HT1080 (cell line): Measurements from ENCODE around the gene ZNF524. TPM values are rescaled to one million over a fixed set of nuclear protein-coding genes. Genes with fewer than 3 reads are reported as not detected.
"Not testable (repeated sequence)": the region's sequence is repeated elsewhere in the genome, so short reads cannot be mapped to it uniquely, and the experiment has no call there.

Experiments used
- DNase-seq: peaks from one replicate; pipeline ENCODE4 v3.0.0-alpha.2; 2015; ENCODE audit warnings: low read depth
- polyA plus RNA-seq, 2 experiments: library from polyadenylated mRNA; depleted of rRNA; stranded (reverse); fragments of >200 nt; gene quantifications; 2 replicates each; pipeline ENCODE4 v1.2.3, GENCODE V29; 2015
- total RNA-seq: library from RNA; depleted of rRNA; stranded (reverse); fragments of >200 nt; shearing (Covaris generic); gene quantifications from 2 replicates; pipeline ENCODE4 v1.2.3, GENCODE V29; 2014; rRNA removed

Gene ZNF524, protein sequence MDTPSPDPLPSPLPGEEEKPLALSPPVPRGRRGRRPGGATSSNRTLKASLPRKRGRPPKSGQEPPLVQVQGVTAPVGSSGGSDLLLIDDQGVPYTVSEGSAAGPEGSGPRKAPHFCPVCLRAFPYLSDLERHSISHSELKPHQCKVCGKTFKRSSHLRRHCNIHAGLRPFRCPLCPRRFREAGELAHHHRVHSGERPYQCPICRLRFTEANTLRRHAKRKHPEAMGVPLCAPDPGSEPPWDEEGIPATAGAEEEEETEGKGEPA
- 18.8 and 26.2 TPM in 2 replicates for total RNA-seq
- 16.6 and 20.1 TPM in 2 replicates for polyA plus RNA-seq (2015; cell fraction: cytosol; rRNA removed)
- 8.0 and 12.4 TPM in 2 replicates for polyA plus RNA-seq (2015; cell fraction: nucleus; rRNA removed)

DNA sequence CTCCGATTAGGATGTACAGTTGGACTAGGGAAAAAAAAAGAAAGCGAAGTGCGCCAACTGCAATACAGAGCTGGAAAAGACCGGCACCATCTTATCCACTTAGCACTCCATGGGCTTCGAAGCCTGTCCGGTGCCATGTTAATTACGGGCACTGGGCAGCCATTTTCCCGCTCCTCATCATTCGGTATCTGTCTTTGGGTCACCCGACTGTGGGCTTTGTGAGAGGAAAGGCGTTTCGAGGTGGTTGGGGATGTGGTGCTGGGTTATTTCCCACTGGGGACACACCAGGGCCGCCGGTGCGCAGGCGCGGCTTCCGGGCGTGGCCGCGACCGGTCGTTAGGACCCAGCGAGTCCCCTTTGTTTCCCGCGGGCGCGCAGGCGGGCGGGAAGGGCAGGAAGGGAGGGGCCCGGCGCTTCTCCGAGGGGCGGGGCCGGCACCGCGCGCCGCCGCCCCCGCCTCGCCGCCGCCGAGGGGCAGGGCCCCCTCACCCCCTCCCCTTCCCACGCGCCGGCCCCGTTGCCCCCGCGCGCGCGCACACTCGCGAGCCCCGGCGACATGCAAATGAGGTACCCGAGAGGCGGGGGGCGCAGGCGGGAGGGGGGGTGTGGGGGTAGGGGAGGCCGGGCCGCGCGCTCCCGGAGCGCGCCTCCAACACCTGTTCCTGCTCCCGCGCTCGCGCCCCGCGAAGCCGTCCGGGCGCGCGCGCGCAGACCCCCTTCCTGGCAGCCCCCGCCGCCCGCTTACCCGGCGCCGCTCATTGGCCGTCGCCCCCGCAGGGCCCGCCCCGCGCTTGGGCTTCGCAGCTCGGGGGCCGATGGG is at the start of gene ZNF524:
TSS of gene ZNF524 (plus strand) at position 447 of the 820 bp plus-strand sequence. CDS start 1,825 bp downstream, outside the sequence.
- peak; percentile 49 for DNase-seq

DNA sequence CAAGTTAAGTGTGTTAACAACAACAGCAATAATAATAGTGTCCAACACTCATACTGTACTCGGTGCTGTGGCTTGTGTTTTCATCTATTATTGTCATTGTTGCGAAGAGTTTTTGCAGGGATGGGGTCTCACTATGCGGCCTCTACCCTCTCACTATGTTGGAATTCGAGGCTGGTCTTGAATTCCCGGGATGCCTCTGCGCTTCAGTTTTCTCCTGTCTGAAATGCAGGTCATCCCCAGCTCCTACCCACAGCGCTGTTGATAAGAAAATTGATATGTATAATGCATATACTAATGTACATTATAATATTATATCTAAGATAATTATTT is 49.8 kb upstream of the ZNF524 start:
- no peak for DNase-seq

DNA sequence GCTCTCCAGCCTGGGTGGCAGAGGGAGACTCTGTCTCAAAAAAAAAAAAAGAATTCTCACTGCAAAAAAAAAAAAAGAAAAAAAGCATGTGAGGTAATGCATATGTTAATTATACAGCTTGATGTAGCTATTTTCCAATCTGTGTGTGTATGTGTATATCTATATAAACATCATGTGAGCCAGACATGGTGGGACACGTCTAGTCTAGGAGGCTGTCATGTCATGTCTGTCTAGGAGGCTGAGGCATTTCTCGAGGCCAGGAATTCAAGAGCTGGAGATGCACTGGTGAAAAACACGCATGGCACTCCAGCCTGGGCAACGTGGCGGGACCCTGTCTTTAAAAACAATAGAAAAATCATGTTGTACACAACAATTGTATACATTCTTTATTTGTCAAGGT is 47.9 kb upstream of the ZNF524 start:
- DNase-seq: no peak

DNA sequence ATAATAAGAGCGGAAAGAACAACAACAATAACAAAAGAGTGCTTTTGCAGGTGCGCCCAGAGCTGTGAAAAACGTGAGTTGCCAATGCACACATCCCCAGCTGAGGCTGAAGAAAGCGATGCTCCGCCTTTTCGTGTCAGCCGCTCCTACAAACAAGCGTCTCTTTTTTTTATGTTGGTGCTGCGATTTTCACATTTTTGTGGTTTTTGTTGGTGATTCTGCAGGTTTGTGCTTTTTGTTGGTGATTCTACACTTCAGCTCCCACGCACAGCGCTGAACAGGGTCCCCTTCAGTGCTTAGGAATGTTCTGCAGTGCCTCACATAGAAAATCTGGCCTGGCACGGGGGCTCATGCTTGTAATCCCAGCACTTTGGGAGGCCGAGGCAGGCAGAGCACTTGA is 47.5 kb upstream of the ZNF524 start:
- DNase-seq: peak; percentile 36

DNA sequence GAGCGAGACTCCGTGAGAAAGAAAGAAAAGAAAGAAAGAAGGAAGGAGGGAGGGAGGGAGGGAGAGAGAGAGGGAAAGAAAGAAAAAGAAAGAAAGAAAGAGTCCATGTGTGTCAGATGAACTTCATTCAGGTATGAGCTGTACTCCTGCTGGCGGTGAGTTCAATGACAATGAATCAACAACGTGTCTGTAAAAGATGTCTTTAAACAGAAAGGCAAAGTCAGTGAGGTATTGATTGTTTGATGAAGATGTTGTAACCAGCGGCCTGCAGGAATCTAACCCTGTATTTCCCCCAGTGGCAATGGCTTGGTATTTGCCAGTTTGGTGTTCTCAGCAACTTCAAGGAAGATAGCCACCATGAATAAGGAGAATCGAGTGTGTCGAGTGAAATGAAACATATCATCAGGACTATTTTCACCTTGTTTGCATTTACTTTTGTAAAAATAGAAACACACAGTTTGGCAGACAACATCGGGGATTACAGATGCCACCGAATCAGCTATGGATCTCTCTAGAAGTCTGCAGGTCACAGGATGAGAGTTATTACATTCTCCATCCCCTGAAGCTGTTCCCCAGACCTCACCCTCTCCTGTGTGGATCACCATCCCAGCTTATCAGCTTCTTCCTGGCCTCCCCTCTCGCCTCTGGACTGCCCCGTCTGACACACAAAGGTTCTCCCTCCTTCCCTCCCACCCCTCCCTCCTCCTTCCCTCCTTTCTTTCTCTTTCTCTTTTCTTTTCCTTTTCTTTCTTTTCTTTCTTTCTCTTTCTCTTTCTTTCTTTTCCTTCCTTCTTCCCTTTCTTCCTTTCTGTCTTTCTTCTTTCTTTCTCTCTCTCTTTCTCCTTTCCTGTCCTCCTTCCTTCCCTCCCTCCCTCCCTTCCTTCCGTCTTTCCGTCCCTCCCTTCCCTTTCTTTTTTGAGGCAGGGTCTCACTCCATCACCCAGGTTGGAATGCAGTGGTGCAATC is 46.6 kb upstream of the ZNF524 start:
- DNase-seq: no peak

DNA sequence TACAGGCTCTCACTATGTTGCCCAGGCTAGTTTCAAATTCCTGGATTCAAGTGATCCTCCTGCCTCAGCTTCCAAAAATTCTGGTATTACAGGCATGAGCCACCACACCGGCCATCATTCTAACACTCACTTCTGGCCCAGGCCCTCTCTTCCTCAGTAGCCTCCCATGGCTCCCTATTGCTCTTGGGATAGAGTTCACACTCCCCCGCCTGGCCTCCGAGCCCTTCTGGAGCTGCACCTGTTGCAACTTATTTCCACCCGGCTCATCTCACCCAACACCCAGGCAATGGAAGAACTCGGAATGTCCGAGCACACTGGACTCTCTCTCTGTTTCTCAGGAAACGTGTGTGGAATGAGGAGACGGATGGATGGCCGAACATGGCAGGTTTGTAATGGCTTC is 45.8 kb upstream of the ZNF524 start:
- DNase-seq: no peak

DNA sequence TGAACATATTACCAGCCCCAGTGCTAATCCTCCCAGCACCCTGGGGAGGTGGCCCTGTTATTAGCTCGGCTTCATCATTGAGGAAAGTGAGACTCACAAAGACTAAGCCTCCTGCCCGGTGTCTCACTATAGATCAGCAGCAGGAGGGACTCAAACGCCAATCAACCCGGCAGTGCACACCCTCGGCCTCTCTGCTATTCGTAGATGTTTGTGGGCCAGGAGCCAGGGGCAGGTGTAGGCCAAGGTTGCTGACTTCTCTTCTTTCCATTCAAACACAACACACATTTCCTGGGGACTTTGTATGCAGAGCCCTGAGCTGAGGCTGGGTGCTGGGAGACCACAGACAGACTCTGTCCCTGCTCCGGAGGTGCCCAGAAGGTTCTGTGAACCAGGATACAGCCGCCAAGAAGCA is 45.3 kb upstream of the ZNF524 start:
- DNase-seq: no peak

DNA sequence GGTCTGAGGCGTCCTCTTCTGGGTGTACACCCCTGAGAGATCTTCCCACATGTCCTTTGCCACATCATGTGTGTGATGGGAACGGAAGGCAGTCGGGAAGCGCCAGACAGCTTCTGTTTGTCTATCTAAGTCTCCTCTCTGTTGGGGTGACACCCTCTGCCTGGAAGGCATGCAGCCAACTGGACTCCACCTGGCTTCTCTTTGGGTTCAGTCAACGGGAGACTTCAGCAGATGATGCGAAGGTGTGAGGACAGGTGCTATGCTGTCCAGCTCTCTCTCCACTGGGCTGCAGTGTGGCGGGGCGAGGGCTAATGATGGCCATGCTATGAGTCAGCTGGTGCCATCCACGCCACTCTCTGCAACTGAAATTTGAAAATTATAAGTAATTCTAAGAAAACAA is 40.4 kb upstream of the ZNF524 start:
- DNase-seq: no peak

DNA sequence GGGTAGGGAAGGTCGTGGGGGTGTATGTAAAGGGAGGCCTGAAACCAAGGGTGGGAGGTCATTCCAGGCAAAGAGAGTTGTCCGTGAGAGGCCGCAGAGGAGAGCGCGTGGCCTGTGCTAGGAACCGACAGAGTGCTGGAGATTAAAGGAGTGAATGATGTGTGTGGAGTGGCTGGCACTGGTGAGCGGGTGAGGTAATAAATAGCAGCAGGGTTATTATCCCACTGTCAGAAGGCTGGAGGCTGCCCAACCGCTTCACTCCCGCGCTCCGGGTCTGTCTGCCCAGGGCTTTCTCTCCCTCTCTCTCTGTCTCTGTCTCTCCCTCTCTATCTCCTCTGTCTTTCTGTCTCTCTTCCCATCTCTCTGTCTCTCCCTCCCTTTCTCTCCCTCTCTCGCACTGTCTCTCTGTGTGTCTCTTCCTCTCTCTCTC is 36.8 kb upstream of the ZNF524 start:
- no peak for DNase-seq

DNA sequence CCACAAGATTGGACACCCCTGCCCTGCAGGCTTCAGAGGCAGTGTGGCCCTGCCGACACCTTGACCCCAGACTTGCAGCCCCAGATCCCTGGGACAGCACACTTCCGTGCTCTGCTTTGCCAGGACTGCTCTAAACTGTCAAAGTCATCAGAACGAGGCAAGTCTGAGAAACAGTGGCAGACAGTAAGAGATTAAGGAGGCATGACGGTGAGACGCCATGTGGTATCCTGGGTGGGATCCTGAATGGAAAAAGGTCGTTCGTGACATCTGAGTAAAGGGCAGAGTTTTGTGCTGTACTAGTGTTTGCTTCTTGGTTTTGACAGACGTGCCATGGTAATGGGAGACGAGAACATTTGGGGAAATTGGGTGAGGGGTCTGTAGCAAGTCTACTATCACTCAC is 33.3 kb upstream of the ZNF524 start:
- DNase-seq: no peak

DNA sequence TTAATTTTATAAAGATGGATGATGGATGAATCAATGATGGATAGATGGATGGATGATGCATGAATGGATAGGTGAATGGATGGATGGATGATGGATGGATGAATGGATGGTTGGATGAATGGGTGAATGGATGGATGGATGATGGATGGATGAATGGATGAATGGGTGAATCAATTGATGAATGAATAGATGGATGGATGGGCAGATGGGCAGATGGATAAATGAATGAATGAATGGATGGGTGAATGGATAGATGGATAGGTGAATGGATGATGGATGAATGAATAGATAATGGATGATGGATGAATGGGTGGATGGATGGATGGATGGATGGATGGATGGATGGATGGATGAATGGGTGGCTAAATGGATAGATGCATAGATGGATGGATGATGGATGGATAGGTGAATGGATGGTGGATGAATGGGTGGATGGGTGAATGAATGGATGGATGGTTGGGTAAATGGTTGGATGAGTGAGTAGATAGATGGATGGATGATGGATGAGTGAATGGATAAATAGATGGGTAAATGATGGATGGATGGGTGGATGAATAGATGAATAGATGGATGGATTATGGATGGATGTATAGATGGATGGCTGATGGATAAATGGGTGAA is 32.3 kb upstream of the ZNF524 start:
- no peak for DNase-seq

DNA sequence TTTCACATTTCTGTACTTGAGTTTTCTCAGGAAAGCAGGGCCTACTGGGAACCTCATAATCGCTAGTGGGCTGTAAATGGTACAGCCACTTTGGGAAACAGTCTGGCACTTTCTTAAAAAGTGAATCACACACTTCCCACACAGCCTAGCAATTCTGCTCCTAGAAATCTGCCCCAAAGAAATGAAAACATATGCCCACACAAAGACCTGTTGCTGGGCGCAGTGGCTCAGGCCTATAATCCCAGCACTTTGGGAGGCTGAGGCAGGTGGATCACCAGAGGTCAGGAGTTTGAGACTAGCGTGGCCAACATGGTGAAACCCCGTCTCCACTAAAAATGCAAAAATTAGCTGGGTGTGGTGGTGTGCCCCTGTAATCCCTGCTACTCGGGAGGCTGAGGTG is 30.6 kb upstream of the ZNF524 start:
- DNase-seq: not testable (repeated sequence)

DNA sequence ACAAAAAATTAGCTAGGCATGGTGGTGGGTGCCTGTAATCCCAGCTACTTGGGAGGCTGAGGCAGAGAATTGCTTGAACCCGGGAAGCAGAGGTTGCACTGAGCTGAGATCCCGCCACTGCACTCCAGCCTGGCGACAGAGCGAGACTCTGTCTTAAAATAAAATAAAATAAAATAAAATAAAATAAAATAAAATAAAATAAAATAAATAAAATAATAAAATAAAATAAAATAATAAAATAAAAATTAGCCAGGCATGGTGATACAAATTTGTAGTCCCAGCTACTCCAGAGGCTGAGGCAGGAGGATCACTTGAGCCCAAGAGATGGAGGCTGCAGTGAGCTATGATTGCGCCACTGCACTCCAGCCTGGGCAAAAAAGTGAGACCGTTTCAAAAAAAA is 26.2 kb upstream of the ZNF524 start:
- DNase-seq: not testable (repeated sequence)

DNA sequence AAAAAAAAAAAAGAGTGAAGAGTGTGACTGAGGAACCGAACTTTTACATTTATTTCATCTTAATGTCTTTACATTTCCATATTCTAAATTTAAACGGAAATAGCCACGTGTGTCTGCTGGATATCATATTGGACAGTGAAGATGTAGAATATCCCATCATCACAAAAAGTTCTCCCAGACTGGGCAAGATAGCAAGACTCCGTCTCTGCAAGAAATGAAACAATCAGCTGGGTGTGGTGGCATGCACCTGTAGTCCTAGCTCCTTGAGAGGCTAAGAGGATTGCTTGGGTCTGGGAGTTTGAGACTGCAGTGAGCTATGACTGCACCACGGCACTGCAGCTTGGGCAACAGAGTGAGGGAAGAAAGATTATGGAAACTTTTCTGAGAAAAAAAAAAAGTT is 23.3 kb upstream of the ZNF524 start:
- no peak for DNase-seq

DNA sequence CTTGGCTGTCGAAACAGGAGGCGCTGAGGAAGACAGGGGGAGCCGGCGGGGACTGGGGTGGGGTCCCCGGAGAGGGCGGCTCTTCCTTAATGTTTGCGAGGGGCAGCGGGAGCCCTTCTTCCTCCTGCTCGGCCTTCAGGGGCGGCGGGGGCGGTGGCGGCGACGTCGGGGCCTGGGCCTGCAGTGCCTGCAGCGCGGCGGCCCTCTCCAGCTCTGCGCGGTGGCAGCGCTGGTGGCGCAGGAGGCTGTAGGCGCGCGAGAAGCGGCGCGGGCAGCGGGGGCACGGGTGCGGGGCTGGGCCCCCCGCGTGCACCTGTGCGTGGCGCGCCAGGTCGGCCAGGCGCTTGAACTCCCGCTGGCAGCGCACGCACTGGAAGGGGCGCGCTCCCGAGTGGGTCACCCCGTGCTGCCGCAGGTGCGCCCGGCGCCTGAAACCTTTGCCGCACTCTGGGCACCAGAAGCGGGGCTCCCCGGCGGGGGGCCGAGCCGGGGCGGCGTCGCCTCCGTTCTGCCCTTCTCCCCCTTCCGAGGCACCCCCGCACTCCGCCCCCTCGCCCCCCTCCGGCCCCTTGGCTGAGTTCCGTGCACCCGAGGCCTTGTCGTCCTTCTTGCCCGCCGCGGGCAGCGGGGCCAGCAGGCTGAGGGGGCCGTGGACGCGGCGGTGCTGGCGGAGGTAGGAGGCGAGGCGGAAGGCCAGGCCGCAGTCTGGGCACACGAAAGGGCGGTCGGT is 21.9 kb upstream of the ZNF524 start:
- no peak for DNase-seq

DNA sequence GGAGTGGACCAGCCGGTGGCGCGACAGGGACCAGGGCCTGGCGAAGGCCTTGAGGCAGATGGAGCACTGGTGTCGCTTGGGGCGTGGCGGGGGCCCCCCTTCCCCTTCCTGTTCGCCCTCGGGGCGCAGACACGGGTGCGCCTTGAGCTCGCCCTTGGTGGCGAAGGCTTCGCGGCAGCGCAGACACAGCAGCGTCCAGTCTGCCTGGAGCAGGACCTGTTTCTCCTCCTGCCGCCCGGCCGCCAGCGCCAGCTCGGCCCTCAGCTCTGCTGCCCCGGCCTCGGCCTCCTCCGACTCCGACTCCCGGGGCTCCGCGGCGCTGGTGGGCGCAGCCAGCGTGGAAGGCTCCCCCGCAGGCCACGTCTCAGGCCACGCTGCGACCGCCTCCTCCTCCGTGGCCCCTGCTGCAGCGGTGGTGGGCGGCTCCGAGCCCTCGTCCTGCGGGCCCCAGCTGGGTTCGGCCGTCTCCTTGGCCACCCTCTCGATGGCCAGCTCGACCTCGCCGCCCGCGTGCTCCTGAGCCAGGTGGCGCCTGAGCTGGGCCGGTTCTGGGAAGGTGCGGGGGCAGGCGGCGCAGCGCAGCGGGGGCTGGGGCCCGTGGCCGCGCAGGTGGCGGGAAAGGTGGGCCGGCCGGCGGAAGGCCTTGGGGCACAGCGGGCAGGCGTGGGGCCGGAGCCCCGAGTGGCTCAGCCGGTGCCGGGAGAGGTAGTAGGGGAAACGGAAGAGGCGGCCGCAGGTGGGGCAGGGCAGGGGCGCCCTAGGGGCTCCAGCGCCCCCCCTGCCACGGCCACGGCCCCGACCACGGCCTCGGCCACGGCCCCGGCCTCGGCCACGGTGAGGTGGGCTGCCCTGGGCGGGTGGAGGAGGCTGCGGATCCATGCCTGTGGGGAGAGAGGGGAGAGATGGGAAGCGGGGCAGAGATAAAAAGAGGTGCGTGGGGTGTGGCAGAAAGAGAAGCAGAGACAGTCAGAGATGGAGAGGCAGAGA is 21.0 kb upstream of the ZNF524 start:
- DNase-seq: no peak

DNA sequence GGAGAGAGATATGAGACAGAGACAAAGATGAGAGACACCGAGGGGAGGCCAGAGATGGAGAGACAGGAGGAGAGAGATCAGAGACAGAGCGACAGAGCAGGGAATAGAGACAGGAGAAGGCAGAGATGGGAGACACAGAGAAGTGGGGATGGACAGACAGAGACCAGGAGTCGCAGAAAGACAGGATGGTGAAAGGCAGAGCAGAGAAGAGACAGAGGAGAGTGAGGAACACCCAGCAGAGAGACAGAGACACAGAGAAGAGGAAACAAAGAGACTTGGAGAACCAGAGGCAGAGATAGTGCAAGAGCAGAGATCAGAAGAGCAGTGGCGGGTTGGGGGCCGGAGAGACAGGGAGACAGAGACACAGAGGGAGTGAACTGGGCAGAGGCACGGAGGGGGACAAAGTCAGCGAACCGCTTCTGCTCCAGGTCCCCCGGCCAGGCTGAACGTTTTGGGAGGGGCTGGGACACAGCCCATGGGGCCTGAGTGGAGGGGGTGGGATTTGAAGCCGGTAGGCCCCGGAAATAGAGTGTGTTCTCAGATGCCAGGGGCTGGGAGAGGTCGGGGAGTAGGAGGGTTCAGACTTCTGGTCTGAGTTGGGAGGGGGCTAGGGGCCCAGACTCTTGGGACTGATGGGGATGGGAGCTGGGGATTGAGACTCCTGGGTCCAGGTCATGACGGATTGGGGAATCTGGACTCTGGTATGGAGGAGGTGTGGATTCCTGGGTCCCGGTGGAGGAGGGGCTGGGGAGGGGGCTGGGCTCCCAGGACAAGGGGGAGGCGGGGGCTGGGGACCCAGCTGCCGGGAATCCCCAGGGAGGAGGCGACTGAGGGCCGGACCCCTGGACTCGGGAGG is 20.1 kb upstream of the ZNF524 start:
- DNase-seq: no peak

DNA sequence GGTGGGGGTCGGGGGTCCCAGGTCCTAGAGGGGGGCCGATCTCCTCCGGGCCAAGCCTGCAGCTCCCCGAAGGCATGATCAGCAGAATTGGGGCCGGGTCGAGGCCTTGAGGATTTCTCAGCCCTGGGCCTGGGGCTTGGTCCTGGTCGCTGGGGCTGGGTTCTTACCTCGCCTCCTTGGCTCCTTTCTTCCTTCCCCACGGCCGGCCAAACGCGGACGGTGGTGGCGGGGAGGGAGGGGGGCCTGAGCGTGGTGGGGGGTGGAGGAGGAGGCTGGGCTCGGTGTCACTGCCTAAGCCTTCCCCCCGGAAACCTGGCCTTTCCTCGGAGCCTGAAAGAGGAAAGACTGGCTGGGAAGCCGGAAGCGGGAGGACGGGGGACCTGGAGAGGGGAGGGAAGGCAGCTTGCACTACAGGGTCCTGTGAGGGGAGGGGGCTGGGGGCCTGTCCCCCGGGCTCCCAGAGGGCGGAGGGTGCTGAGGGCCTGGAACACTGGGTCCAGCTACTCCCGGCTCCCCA is 19.4 kb upstream of the ZNF524 start, which contains the start of gene ZNF579:
TSS of gene ZNF579 (minus strand) at position 221 of the 517 bp plus-strand sequence. CDS start 1,209 bp downstream, outside the sequence.
- DNase-seq: peak; percentile 76
